A549 (cell line): ENCODE data around the gene FXR2. TPM values are rescaled to one million over a fixed set of nuclear protein-coding genes. Genes with fewer than 3 reads are reported as not detected.
"Not testable (repeated sequence)": the region's sequence is repeated elsewhere in the genome, so short reads cannot be mapped to it uniquely, and the experiment has no call there.

Experiments
- ATAC-seq, 2 experiments: fragments of 200-7000 bp in 1 of 2; fragments of >200 bp in 1 of 2; cut with Nextera tagmentation in 1 of 2; cut with Tn5 transposase in 1 of 2; 3 replicates each; pipeline versions ENCODE4 v1.8.0 to v1.9.1; 2018 to 2020; ENCODE audit warnings: mild to moderate bottlenecking in 1 of 2, moderate library complexity in 1 of 2
- CTCF ChIA-PET: fragments of 300-600 bp; sonication (Branson Sonifier 250); formaldehyde crosslinking; extraction: SDS; loops from one replicate; lab custom pipeline; 2021; ENCODE audit warnings: antibody characterized with exemption, inconsistent platforms; lab: Yijun Ruan, JAX
- POLR2A ChIA-PET: fragments of 350-600 bp; formaldehyde crosslinking; extraction: SDS; loops from one replicate; lab custom pipeline; 2021; ENCODE audit warnings: antibody characterized with exemption, inconsistent platforms; lab: Yijun Ruan, JAX
- DNase-seq, 2 experiments: peaks; one replicate each; pipeline versions ENCODE4 v3.0.0 to v3.0.0-alpha.2; 2011 to 2016; ENCODE audit warnings: low read depth in 1 of 2, low spot score in 1 of 2
- FAIRE-seq: peaks from 2 replicates; lab custom pipeline; 2011; peaks lifted over from hg19 to GRCh38; lab: Jason Lieb, UNC
- H3K27ac ChIP-seq, 2 experiments: fragments of >200 bp; sonication (Bioruptor Twin); formaldehyde crosslinking; 3 replicates each; pipeline ENCODE4 v1.5.1; 2016 to 2017
- H3K4me1 ChIP-seq: fragments of >200 bp; sonication (Bioruptor Twin); formaldehyde crosslinking; 3 replicates; pipeline ENCODE4 v1.6.1; 2016
- H3K4me2 ChIP-seq: fragments of >200 bp; sonication (Bioruptor Twin); formaldehyde crosslinking; 3 replicates; pipeline ENCODE4 v1.6.1; 2016
- H3K4me3 ChIP-seq: fragments of >200 bp; sonication (Bioruptor Twin); formaldehyde crosslinking; 3 replicates; pipeline ENCODE4 v1.5.1; 2016
- H3K9me3 ChIP-seq: fragments of >200 bp; sonication (Bioruptor Twin); formaldehyde crosslinking; 3 replicates; pipeline ENCODE4 v1.6.1; 2016
- BHLHE40 ChIP-seq: IDR thresholded peaks from 2 replicates; pipeline ENCODE4 v1.6.1; 2012; ENCODE audit warnings: low read depth, low read length, inconsistent platforms
- CHD2 ChIP-seq: fragments of 150-350 bp; IDR thresholded peaks from 2 replicates; pipeline ENCODE4 v1.6.1; 2014; ENCODE audit warnings: low read length; ENCODE audit not compliant: partially characterized antibody
- CTCF ChIP-seq: fragments of >200 bp; sonication (Bioruptor Twin); formaldehyde crosslinking; IDR thresholded peaks from 3 replicates; pipeline ENCODE4 v1.5.1; 2016
- FOXS1 ChIP-seq: fragments of 250-450 bp; sonication (Bioruptor Pico); IDR thresholded peaks from 2 replicates; pipeline ENCODE4 v1.5.0; 2020; ENCODE audit warnings: mild to moderate bottlenecking, moderate library complexity
- HOXB5 ChIP-seq: fragments of 250-450 bp; sonication (Bioruptor Pico); IDR thresholded peaks from 2 replicates; pipeline ENCODE4 v1.5.0; 2020; ENCODE audit warnings: mild to moderate bottlenecking, moderate library complexity
- JUNB ChIP-seq: fragments of >200 bp; sonication (Bioruptor Twin); formaldehyde crosslinking; IDR thresholded peaks from 2 replicates; pipeline ENCODE4 v1.6.1; 2016
- KDM1A ChIP-seq: fragments of 200-600 bp; sonication (generic); IDR thresholded peaks from 2 replicates; pipeline ENCODE4 v1.6.1; 2016; ENCODE audit warnings: low read depth, mild to moderate bottlenecking
- MAFK ChIP-seq: fragments of 450-650 bp; IDR thresholded peaks from 2 replicates; pipeline ENCODE4 v1.6.1; 2014; ENCODE audit not compliant: partially characterized antibody
- PBX3 ChIP-seq: IDR thresholded peaks from 2 replicates; pipeline ENCODE4 v1.6.1; 2012
- PHF8 ChIP-seq: fragments of 200-600 bp; sonication (generic); IDR thresholded peaks from 2 replicates; pipeline ENCODE4 v1.6.1; 2016; ENCODE audit warnings: low read depth, mild to moderate bottlenecking, antibody characterized with exemption, moderate library complexity, borderline replicate concordance
- RAD21 ChIP-seq, 2 experiments: fragments of >200 bp in 1 of 2; sonication (Bioruptor Twin) in 1 of 2; formaldehyde crosslinking in 1 of 2; IDR thresholded peaks in 1 of 2; conservative IDR thresholded peaks in 1 of 2; 2 replicates in 1 of 2; 3 replicates in 1 of 2; pipeline ENCODE4 v1.6.1; 2012 to 2018; ENCODE audit warnings: inconsistent platforms in 1 of 2
- RCOR1 ChIP-seq: fragments of 150-350 bp; IDR thresholded peaks from 2 replicates; pipeline ENCODE4 v1.6.1; 2014; ENCODE audit warnings: antibody characterized with exemption, low read length, low read depth
- SMC3 ChIP-seq: fragments of >200 bp; sonication (Bioruptor Twin); formaldehyde crosslinking; IDR thresholded peaks from 3 replicates; pipeline ENCODE4 v1.6.1; 2018; ENCODE audit warnings: inconsistent platforms
- SREBF2 ChIP-seq: fragments of 450-650 bp; IDR thresholded peaks from 2 replicates; pipeline ENCODE4 v1.6.1; 2014; ENCODE audit warnings: mild to moderate bottlenecking, moderate library complexity
- ZC3H11A ChIP-seq: fragments of 450-650 bp; IDR thresholded peaks from 2 replicates; pipeline ENCODE4 v1.6.1; 2014; ENCODE audit warnings: antibody characterized with exemption, mild to moderate bottlenecking
- WGBS: methylation state at CpG from one replicate; pipeline ENCODE4 v1.1.6; 2017; ENCODE audit errors: missing lambda C conversion rate; 5-methylcytosine and 5-hydroxymethylcytosine counted together
- polyA plus RNA-seq, 4 experiments: library from polyadenylated mRNA; depleted of rRNA in 3 of 4; stranded (reverse); fragments of >200 nt; fragmentation: RNase III in 1 of 4; extraction: RNeasy Plus Mini Kit Qiagen cat#74134 plus additional on column Dnase treatment in 1 of 4; gene quantifications; 2 replicates in 3 of 4; 3 replicates in 1 of 4; pipeline ENCODE4 v1.2.3, GENCODE V29; 2011 to 2017
- TF ChIP-seq, protein P1 (sequence below): fragments of 450-650 bp; IDR thresholded peaks from 2 replicates; pipeline ENCODE4 v1.6.1; 2014; ENCODE audit warnings: antibody characterized with exemption
- TF ChIP-seq, protein P2 (sequence below): fragments of 250-450 bp; sonication (Bioruptor Pico); IDR thresholded peaks from 2 replicates; pipeline ENCODE4 v1.5.0; 2020; ENCODE audit warnings: low read depth, mild to moderate bottlenecking, moderate library complexity

The FXR2 gene
- polyA plus RNA-seq, 2 of the 4 experiments (the other 2 are of a cell fraction): 40.7 to 45.2 TPM

GRCh38 chr17:7641635-7642034 is 26.9 kb upstream of the FXR2 start:
- TF ChIP-seq MAFK: peak; percentile 67
- POLR2A ChIA-PET: interaction anchor here (0.9 to 1.1 kb wide), 2 partner anchors 45 to 46 kb away, joined by 3 to 5 read pairs; partner anchors contain the start of gene TP53
- not testable (repeated sequence) for H3K4me2 ChIP-seq, H3K27ac ChIP-seq, FAIRE-seq, H3K4me1 ChIP-seq, ATAC-seq, DNase-seq, H3K9me3 ChIP-seq, H3K4me3 ChIP-seq
- WGBS: 48% methylated on average over 7 of the region's 7 CpGs
- CTCF ChIA-PET: interaction anchor here (0.9 to 5.0 kb wide), 6 partner anchors 9 to 46 kb away, joined by 3 to 44 read pairs (median 5); partner anchors contain the start of genes SHBG, TP53 and WRAP53

DNA sequence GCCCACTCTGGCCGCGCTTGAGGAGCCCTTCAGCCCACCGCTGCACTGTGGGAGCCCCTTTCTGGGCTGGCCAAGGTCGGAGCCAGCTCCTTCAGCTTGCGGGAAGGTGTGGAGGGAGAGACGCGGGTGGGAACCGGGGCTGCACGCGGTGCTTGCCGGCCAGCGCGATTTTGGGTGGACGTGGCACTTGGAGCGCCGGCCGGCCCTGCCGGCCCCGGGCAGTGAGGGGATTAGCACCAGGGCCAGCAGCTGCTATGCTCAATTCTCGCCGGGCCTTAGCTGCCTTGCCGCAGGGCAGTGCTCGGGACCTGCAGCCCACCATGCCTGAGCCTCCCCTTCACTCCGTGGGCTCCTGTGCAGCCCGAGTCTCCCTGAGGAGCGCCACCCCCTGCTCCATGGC is 26.1 kb upstream of the FXR2 start:
- CTCF ChIA-PET: interaction anchor here (4.6 to 5.0 kb wide), 2 partner anchors 8 to 47 kb away, joined by 33 to 44 read pairs; partner anchors contain the start of genes SHBG, TP53 and WRAP53
- WGBS: 90% methylated on average over 22 of the region's 26 CpGs

GRCh38 chr17:7636163-7636562 is 21.5 kb upstream of the FXR2 start:
- no peak for DNase-seq
- no peaks in the 10 kb centered on the region for H3K4me1 ChIP-seq
- POLR2A ChIA-PET: interaction anchor here (1.0 kb wide), 1 partner anchor 51 kb away, joined by 6 read pairs; the partner anchor contains the start of gene TP53
- H3K4me2 ChIP-seq: no peak overlapping the region
- no peak for TF ChIP-seq PHF8
- no peak for TF ChIP-seq JUNB
- TF ChIP-seq HOXB5 (CRISPR knock-in tag): no peak
- no peak for TF ChIP-seq SREBF2
- TF ChIP-seq, protein P1, sequence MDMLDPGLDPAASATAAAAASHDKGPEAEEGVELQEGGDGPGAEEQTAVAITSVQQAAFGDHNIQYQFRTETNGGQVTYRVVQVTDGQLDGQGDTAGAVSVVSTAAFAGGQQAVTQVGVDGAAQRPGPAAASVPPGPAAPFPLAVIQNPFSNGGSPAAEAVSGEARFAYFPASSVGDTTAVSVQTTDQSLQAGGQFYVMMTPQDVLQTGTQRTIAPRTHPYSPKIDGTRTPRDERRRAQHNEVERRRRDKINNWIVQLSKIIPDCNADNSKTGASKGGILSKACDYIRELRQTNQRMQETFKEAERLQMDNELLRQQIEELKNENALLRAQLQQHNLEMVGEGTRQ: no peak
- TF ChIP-seq RCOR1: no peak
- TF ChIP-seq SMC3: no peak
- TF ChIP-seq PBX3: no peak
- no peak for TF ChIP-seq CHD2
- no peak for TF ChIP-seq FOXS1 (CRISPR knock-in tag)
- TF ChIP-seq, protein P2, sequence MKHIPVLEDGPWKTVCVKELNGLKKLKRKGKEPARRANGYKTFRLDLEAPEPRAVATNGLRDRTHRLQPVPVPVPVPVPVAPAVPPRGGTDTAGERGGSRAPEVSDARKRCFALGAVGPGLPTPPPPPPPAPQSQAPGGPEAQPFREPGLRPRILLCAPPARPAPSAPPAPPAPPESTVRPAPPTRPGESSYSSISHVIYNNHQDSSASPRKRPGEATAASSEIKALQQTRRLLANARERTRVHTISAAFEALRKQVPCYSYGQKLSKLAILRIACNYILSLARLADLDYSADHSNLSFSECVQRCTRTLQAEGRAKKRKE (CRISPR knock-in tag): no peak
- no peak for TF ChIP-seq KDM1A
- no peak overlapping the region for H3K4me3 ChIP-seq
- ATAC-seq: no peak
- H3K9me3 ChIP-seq: no peaks in the 10 kb centered on the region
- CTCF ChIA-PET: interaction anchor here (0.7 to 8.2 kb wide), 7 partner anchors 13 to 483 kb away, joined by 3 to 191 read pairs (median 66); partner anchors contain the start of genes ATP1B2, EFNB3, FXR2 and TP53
- WGBS: 54% methylated on average over 5 of the region's 5 CpGs
- H3K27ac ChIP-seq: no peak overlapping the region
- no peak for FAIRE-seq

More for the DNA sequence above, 26.1 kb upstream of the FXR2 start:
- POLR2A ChIA-PET: interaction anchor here (0.9 to 1.1 kb wide), 2 partner anchors 46 to 47 kb away, joined by 3 to 5 read pairs; partner anchors contain the start of gene TP53
- Histone ChIP-seq H3K27ac (no peak overlapping the region), H3K4me2 (no peak overlapping the region), H3K4me1 (no peaks in the 10 kb centered on the region), H3K9me3 (no peaks in the 10 kb centered on the region), H3K4me3 (no peak overlapping the region)
- ATAC-seq (no peak), FAIRE-seq (no peak), DNase-seq (no peak)
- TF ChIP-seq BHLHE40: no peak

- FAIRE-seq (no peak), DNase-seq (peak; percentile 71 to 87), ATAC-seq (peak; percentile 63 to 83)
- Histone ChIP-seq H3K27ac (no peak overlapping the region), H3K4me1 (no peaks in the 10 kb centered on the region), H3K9me3 (no peaks in the 10 kb centered on the region), H3K4me3 (no peak overlapping the region), H3K4me2 (peak overlapping the region; percentile 23; the same call in 1 of the 3 replicates)
- ChIA-PET POLR2A (interaction anchor here (4.3 kb wide), 1 partner anchor 53 kb away, joined by 52 read pairs; the partner anchor contains the start of genes TP53 and WRAP53), CTCF (interaction anchor here (0.7 to 8.2 kb wide), 20 partner anchors 8 to 460 kb away, joined by 3 to 191 read pairs (median 5); partner anchors contain the start of genes ATP1B2, DNAH2, EFNB3 and FXR2)
- no peak for TF ChIP-seq HOXB5 (CRISPR knock-in tag)
- no peak for TF ChIP-seq PBX3
- TF ChIP-seq FOXS1 (CRISPR knock-in tag): no peak
- peak; percentile 54 for TF ChIP-seq SMC3
- peak; percentile 50 for TF ChIP-seq CTCF
- TF ChIP-seq RAD21 (conservative IDR thresholded peaks at IDR 0.05 in 1 of 2, IDR thresholded peaks at IDR 0.05 in 1 of 2): peak; percentile 61 to 82
- TF ChIP-seq ZC3H11A: no peak
- 31% methylated on average over 5 of the region's 5 CpGs for WGBS
Observed at GRCh38 chr17:7634384-7634783, 19.7 kb upstream of the FXR2 start.
